B cell (primary cell): ENCODE measurements around the gene ATXN2.

Experiments used
- EZH2 ChIP-seq: IDR thresholded peaks from 2 replicates; pipeline ENCODE4 v1.6.1; 2012; ENCODE audit warnings: borderline replicate concordance, low read depth, mild to moderate bottlenecking, moderate library complexity, low read length; ENCODE audit not compliant: insufficient read depth, poor library complexity, severe bottlenecking
- TF ChIP-seq, protein P1 (sequence below): fragments of 200-600 bp; IDR thresholded peaks from one replicate; pipeline ENCODE4 v1.8.0; 2022; ENCODE audit warnings: antibody characterized with exemption, mild to moderate bottlenecking

DNA sequence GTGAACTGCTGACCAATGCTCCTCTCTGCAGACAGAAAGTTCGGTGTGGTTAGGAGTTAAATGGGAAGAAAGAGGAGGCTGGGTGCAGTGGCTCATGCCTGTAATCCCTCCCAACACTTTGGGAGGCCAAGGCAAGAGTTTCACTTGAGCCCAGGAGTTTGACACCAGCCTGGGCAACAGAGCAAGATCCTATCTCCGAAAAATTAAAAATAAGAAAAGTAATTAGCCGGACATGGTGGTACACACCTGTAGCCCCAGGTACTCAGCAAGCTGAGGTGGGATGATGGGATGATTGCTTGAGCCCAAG, 19.0 kb downstream of the ATXN2 start:
- TF ChIP-seq, protein P1, sequence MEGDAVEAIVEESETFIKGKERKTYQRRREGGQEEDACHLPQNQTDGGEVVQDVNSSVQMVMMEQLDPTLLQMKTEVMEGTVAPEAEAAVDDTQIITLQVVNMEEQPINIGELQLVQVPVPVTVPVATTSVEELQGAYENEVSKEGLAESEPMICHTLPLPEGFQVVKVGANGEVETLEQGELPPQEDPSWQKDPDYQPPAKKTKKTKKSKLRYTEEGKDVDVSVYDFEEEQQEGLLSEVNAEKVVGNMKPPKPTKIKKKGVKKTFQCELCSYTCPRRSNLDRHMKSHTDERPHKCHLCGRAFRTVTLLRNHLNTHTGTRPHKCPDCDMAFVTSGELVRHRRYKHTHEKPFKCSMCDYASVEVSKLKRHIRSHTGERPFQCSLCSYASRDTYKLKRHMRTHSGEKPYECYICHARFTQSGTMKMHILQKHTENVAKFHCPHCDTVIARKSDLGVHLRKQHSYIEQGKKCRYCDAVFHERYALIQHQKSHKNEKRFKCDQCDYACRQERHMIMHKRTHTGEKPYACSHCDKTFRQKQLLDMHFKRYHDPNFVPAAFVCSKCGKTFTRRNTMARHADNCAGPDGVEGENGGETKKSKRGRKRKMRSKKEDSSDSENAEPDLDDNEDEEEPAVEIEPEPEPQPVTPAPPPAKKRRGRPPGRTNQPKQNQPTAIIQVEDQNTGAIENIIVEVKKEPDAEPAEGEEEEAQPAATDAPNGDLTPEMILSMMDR, result no peak
- TF ChIP-seq EZH2, result no peak
